Activated gamma-delta T cell treated with Interleukin-2 at 50 U/mL for 16 hours (primary cell): ENCODE results near the gene PPP6R1.
"Not testable (repeated sequence)": the region's sequence is repeated elsewhere in the genome, so short reads cannot be mapped to it uniquely, and the experiment has no call there.

ENCODE experiments used
- DNase-seq: peaks from one replicate; pipeline ENCODE4 v3.0.0-alpha.2; 2020

PPP6R1 gene

DNA sequence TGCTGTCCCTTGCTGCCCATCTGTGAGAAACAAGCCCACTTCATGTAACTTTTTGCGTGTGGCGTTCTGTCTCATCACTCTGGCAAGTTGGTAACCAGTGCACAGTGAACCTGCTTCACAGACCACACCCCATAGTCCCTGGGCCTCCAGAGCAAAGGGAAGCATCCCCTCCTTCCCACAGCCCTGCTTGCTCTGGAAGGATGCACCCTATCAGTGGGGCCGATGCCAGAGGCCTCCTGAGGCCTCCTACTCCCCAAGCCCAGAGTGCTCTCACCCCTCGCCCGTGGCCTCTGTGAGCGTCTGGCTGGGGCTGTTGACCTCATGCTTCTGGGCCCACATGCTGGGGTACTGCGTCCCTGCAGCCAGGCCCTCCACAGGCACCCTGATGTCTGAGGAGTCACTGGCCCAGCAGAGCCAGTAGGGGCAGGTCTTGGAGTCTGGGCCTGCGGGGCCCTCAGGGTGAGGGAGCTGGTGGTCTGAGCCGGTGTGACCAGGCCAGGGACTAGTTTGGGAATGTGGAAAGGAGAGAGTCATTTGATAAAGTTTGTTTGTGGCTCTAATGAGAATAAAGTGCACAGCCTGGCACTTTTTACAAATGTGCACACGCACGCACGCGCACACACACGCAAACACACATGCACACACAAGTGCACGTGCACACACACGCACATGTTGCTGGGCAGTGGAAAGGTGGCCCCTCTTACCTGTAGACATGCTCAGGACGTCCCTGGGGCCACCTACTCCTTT, 35.4 kb downstream of the PPP6R1 start:
- no peak for DNase-seq

DNA sequence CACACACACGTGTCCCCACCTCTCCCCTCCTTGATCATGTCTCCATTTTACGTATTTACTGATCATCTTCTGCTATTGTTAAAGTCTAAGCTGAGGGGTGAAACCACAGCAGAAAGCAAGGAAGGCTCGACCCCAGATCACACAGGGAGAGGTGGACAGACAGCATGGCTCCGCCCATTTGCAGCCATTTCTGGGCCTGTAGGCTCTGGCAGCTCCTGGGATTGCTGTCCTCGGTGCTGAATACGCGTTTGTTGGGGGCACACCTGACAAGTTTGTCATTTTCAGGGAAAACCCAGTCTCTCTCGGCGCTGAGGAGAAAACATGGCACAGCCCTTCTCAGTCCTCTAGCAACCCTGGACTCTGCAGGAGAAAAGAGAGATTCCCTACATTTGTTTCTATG, 38.3 kb downstream of the PPP6R1 start:
- DNase-seq: no peak

DNA sequence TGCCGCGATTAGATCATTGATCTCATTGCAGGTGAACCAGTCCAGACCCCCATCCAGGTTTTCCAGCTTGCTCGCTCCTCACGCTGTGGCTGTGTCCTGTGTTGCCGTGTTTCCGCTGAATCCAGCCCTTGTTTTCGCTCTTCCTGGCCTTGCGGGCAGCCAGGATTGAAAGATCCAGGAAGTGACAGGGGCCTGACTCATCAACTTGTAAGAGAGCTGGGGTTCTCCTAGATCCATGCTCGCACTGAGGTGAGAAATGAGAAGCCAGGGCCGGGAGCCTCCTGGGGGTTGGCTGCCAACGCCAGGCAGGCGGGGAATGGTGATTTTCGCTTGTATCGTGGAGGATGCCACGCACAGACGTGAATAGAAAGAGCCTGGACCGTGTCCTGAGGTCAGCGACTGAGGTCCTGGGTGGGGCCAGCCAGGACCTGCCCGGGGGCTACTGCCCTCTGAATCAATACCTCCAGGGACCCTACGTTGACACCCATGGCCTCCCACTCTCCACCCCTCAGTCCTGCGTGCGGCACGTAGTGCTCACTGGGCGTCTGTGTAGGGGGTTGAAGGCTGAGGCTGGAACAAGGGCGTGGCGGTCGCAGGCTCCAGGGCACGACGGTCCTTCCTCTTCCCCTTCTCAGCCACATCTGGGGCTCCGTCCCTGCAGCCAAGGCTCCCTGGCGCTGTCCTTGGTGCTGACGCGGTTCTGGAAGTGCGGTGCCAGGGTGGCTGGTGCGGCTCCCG, 42.2 kb downstream of the PPP6R1 start:
- peak; percentile 22 for DNase-seq

DNA sequence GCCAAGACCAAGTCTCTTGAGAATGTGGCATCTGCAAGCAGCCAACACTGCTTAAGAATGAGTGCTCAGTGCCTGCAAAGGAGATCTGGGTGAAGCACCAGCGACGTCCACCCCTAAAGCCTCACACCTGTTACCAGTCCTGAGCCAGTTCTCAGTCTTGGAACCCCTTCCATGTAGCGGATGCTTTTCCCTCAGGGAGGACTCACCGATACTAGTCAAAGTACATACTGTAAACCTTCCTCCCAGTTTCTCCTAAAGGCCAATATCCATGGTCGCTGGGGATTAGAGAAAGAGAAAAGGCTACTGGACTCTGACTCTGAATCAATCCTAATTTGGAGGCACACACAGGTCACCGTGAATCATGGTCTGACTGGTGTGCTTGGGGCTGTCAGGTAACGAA, 45.3 kb downstream of the PPP6R1 start:
- DNase-seq: no peak

DNA sequence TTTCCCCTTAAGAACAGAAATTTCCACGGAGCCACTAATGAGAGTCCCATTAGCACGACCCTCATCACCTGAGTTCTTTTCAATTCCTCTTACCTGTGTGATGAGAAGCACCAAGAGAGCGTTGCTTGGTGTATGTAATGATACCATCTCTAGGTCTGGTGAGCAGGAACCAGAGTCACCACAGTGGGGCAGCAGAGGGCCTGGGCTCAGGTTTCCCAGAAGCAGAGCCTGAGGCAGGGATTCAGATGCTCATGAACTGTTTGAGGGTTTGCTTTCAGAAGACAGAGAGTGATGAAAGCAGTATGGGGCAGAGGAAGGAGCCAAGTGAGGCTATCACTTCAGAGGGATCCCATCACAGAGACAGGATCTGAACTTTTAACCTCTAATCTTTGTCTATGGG, 46.4 kb downstream of the PPP6R1 start:
- DNase-seq: peak; percentile 27

DNA sequence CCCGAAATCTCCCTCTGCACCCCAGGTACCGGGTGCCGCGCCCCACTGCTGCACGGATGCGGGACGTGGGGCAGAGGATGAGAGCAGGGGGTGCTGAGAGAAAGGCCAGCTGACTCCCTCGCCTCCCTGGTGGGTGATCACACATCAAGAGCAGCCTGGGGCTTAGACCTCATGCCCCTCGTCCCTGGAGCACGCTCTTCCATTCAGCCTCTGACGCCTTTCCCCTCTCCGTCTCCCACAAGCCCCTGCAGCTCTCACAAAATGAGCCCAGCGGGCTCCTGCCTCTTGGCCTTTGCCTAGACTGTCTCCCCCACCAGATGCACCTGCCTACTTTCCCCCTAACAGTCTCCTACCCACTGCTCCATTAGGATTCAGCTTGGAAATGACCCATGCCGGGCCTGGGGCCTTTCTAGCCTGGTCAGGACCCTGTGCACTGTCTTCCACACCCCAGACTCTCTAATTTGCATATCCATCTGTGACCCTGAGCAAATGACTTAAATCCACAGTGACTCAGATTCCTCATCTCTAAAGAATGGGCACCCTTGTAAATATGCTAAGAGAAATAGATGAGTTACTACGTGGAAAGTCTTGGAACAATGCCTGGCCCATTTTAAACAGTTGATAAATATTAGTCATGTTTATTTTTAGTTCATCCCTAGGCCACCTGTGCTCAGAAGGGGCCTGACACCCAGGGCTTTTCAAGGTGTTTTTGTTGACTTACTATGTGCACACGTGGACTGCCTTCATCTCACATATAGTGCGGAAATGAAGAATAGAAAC, 48.9 kb downstream of the PPP6R1 start:
- no peak for DNase-seq

DNA sequence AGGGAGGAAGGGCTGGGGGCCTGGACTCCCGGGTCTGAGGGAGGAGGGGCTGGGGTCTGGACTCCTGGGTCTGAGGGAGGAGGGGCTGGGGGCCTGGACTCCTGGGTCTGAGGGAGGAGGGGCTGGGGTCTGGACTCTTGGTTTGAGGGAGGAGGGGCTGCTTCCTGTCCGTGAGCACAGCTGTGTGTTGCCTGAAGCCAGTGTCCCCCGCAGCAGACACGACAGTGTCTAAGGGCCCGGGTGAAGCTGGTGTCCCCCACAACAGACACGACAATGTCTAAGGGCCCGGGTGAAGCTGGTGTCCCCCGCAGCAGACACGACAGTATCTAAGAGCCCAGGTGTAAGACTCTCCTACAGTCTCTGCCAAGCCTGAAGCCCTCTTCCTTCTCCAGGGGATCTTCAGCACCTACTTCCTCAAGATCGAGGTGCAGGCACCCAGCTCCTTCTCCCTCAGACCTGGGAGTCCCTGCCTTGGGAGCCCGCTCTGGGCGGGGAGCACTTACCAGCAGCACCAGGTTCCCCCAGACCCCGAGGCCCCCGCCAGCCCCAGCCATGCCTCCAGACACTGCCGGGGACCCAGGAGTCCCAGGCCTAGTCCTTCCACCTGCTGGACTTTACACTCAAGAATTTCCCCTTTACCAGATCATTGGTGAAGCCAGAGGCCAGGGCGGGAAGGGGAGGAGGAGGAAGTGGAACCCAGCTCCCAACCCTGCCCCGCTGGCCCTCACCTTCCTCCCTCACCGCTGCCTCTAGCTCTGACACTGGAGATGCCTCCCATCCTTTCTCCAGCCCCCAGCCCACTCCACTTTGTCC, 49.7 kb downstream of the PPP6R1 start, which contains the start of gene PTPRH:
PTPRH (minus strand) TSS at position 622 of the 813 bp plus-strand sequence; CDS start at position 554, 68 bp downstream.
- no peak for DNase-seq

DNA sequence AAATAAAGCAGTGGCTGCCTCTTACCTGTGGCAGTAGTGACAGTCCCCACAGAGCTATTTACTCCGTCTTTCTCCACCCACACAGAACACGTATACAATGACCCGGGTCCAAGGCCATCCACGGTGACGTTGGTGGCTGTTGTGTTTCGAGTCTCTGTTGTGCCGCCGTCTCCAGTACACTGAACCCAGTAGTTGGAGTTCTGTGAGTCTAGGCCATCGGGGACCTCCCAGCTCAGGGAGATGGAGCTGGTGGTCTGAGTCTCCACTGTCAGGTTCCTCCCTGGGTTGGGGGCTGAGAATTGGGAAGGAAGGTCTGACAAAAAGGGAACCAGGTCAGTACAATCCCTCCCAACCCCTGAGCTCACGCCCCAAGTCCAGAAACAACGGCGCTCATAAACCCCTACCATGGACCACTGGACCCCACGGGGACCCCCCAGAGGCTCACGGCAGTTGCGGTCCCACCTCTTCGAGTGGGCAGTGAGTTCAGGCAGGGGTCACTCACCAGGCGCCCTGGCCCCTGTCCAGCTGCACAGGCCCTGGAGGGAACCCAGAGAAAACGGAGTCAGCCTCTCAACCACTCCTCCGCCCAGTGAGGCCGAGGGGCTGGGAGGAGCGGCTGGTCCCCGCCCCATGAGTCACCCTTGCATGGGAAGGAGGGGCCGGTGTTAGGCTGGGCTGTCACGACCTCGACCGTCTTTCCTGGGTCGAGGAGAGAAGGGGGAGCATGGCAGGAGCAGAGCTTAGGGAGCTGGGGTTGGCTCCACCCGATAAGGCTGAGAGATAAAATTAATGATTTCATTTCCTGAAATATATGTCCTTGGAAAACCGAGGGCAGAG, 51.9 kb downstream of the PPP6R1 start:
- DNase-seq: no peak

DNA sequence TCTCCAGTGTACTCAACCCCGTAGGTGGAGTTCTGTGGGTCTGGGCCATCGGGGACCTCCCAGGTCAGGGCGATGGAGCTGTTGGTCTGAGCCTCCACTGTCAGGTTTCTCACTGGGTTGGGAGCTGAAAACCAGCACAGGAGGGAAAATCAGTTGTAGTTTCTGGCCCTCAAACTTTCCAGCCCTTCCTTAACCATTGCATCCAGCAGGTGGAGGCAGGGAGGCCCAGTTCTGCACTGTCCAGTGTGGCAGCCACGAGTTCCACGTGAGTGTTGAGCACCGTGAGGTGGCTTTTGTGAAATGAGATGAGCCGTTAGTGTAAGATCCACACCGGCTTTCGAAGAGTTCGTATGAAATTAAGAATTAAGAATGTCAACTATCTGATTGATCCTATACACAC, 56.6 kb downstream of the PPP6R1 start:
- DNase-seq: not testable (repeated sequence)

DNA sequence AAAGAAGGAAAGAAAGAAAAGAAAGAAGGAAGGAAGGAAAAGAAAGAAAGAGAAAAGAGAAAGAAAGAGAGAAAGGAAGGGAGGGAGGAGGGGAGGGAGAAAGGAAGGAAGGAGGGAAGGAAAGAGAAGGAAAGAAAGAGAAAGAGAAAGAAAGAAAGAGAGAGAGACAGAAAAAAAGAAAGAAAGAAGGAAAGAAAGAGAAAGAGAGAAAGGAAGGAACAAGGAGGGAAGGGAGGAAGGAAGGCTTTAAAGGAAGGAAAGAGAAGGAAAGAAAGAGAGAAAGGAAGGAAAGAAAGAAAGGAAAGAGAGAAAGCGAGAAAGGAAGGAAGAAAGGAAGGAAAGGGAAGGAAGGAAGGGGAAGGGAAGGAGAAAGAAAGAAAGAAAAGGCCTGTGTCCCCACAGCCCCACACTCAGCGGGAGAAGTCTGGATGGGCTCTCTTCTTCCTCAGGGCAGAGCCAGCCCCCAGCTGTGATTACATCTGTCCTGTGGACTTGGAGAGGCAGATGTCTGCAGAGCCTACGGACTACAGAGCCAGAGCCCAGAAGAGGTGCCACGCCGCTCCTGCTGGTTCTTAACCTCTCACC, 59.1 kb downstream of the PPP6R1 start:
- DNase-seq: no peak

DNA sequence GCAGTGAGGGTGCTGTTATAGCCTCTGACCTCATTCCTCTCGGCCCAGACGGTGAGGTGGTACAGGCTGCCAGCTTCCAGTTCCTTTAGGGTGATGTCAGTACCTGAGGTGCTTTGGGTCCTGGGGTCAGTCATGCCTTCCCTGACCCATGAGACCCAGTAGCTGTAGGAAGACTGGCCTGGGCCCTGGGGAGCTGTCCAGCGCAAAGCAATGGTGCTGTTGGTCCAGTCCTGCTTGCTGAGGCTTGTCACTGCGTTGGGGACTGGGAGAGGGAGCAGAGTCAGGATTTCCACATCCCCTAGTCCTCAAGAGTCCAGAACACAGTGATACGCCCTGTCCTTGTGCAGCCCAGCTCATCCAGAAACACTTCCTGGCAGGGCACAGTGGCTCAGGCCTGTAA, 60.2 kb downstream of the PPP6R1 start:
- DNase-seq: no peak

DNA sequence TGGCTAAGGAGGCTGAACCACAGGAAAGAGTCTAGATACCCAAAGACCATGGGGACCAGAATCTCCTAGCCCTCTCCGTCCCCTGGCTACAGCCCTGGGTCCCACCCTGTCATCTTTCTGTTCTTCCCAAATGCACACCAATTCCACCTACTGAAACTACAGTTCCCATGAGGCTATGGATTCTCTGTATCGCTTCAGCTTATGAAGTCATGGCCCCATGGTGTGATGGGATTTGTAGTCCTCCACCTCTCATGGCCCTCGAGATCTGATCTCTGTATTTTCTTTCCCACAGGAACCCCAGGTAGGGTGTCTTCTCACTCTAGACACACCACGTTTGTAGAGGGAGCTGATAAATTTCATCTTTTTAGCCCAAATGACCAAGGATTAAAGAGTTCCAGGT, 61.3 kb downstream of the PPP6R1 start:
- DNase-seq: no peak

DNA sequence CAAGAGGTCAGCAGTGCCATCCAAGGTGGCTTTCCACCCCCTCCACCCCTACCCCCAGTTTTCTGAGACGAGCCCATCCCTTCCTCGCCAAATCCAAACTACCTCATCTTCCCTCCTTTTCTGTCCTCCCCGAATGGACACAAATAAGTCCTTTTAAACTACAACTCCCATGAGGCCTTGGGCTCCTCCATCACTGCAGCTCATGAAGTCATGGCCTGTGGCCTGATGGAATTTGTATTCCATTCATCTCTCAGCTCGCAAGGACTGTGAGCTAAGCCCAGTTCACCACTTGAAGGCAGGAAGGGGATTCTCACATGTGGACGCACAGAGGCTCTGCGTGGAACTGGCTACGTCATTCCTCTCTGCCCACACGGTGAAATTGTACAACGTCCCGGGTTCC, 62.0 kb downstream of the PPP6R1 start:
- DNase-seq: no peak

DNA sequence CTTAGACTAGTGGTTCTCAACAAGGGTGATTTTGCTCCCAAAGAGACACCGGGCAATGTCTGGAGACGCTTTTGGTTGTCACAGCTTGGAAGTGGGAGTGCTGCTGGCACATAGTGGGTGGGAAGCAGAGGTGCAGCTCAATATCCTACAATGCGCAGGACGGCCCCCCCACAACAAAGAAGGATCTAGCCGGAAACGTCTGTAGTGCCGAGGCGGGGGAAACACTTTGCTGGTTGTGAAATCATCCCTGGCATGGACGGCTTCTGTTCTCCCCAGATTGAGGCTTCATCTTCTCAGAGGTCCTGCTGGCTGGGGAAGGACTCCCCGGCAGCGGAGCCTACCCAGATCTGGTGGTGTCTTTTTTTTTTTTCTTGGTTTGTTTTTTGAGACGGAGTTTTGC, 65.3 kb downstream of the PPP6R1 start:
- DNase-seq: no peak

DNA sequence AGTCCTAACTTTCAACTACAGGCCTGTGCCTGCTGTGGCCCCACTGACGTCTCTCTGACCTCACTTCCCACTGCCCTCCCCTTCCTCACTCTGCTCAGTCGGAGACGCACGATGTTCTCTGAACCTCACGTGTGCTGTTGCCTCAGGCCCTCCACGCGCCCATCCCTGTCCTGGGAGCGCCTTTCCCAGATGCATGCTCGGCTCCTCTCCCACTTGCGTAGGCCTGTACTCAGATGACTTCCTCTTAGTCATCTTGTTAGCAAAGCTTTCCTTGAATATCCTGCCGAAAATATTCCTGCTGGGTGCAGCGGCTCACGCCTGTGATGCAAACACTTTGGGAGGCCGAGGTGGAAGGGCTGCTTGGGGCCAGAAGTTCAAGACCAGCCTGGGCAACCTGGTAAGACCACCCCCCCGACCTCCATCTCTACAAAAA, 69.4 kb downstream of the PPP6R1 start:
- no peak for DNase-seq

DNA sequence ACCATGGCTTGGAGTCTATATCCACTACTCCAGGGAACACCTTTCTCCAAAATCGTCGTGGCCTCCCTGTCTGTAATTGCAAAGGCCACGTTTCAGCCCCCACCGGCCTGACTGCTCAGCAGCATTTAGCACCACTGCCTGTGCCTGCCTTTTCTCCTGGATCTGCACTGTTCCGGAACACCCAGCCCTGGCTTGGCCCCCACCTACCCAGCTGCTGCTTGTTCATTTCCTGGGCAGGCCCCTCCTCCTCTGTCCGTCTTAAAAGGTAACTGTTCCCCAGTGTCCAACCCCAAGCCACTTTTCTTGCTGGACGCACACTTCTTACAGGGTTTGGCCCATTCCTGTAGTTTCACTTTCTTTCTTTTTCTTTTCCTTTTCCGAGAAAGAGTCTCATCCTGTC, 70.2 kb downstream of the PPP6R1 start:
- no peak for DNase-seq

DNA sequence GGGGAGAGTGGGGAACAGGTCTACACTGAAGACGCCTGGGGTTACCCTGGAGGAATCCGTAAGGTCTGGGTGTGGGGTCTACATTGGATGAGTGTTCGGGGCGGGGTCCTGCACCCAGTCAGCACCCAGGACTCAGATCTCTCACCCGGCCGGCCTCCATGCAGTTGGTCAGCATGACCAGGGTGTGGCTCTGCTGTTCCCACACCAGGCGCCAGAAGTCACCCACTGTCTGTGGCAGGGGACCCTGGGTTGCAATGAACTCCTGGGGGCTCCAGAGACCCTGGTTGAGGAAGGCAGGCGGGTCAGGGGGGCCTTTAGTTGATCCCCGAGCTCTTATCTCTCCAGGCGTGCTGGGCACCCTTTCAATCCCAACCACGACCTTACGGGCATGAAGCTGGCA, 72.7 kb downstream of the PPP6R1 start:
- no peak for DNase-seq

DNA sequence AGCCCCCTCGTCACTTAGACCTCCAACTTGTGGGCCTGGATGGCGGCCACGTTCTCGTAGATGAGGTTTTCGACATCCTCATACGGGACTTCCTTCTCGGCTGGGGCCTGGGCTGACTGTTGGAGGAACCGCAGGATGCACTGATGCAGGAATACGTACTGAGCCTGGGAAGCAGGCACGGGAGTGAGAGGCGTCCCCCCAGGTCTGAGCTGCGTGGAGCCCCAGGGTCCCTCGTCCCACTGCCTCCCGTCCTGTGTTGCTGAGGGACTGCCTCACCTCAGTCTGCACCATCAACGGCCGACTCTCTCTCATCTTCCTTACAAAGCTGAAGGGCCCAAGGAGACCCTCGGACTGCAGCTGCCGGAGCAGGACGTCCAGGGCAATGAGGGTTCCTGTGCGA, 77.1 kb downstream of the PPP6R1 start:
- DNase-seq: no peak
